ENCODE results near the gene TRAPPC14. TPM values are rescaled to one million over a fixed set of nuclear protein-coding genes. Genes with fewer than 3 reads are reported as not detected.

The TRAPPC14 gene
- total and polyA plus RNA-seq, 2 of the 13 experiments (the other 11 are each of a cell fraction or from before 2014, with no cell fraction given): 4.7 to 9.6 TPM

- no peak for ATAC-seq
- H3K36me3 ChIP-seq (replicated peaks in 1 of 2; ENCODE audit: control insufficient read depth in 1 of 2, insufficient read depth in 2 of 2, low read length in 2 of 2): no peaks in the 10 kb centered on the region
- no peaks in the 10 kb centered on the region for H4K20me1 ChIP-seq (ENCODE audit: insufficient read depth, low read length)
- no peak overlapping the region for H2AFZ ChIP-seq (ENCODE audit: low read length)
- FAIRE-seq: no peak
- BruUV-seq (replicated peaks): no TSS peak
- ChIA-PET CTCF (ENCODE audit: low intra/inter-chr PET ratio, low total read pairs) (no interaction called here), POLR2A (interaction anchor here (1.8 kb wide), 1 partner anchor 11 kb away, joined by 6 read pairs; the partner anchor contains the start of gene LAMTOR4)
- no peaks in the 10 kb centered on the region for H3K27me3 ChIP-seq (ENCODE audit: control insufficient read depth in 1 of 2, insufficient read depth in 2 of 2, low read length in 2 of 2)
- no peak overlapping the region for H3K4me2 ChIP-seq (ENCODE audit: low read depth, low read length)
- no peak for DNase-seq (ENCODE audit: low spot score)
- no peaks in the 10 kb centered on the region for H3K9me3 ChIP-seq (ENCODE audit: low read length)
- H3K9ac ChIP-seq (ENCODE audit: insufficient read depth, low read depth, low read length): no peak overlapping the region
- WGBS (ENCODE audit: low lambda C conversion rate): 57% methylated on average over 13 of the region's 13 CpGs
- in situ Hi-C loops (cut with HindIII; ENCODE audit: extremely low pct_ligation_motif_present, low pct_unique_long_range_greater_than_20kb) (no loop called here), intact Hi-C loops (cut with micrococcal nuclease; ENCODE audit: unreplicated experiment) (no loop called here)
- H3K4me3 ChIP-seq (replicated peaks in 1 of 3; ENCODE audit: insufficient read depth in 1 of 3, low read depth in 2 of 3, low read length in 3 of 3): no peak overlapping the region
- no peaks in the 10 kb centered on the region for H3K79me2 ChIP-seq (ENCODE audit: insufficient read depth, low read length)
- H3K27ac ChIP-seq (ENCODE audit: extremely low read length, insufficient read depth, low read length): no peak overlapping the region
- TF ChIP-seq HOXA5 (CRISPR knock-in tag; IDR thresholded peaks at IDR 0.05) (no peak), NAIF1 (CRISPR knock-in tag; IDR thresholded peaks at IDR 0.05; ENCODE audit: borderline replicate concordance) (no peak), NCOR1 (IDR thresholded peaks at IDR 0.05; ENCODE audit: borderline replicate concordance, low read length) (no peak), ISL2 (CRISPR knock-in tag; IDR thresholded peaks at IDR 0.05) (no peak), SIX1 (CRISPR knock-in tag; IDR thresholded peaks at IDR 0.05; ENCODE audit: borderline replicate concordance) (no peak), E2F5 (CRISPR knock-in tag; conservative IDR thresholded peaks at IDR 0.05) (no peak), MIXL1 (CRISPR knock-in tag; IDR thresholded peaks at IDR 0.05) (no peak), PHF20 (CRISPR knock-in tag; IDR thresholded peaks at IDR 0.05) (no peak), ZSCAN12 (CRISPR knock-in tag; IDR thresholded peaks at IDR 0.05) (no peak), NR2F1 (CRISPR knock-in tag; IDR thresholded peaks at IDR 0.05) (no peak), NKX3-1 (CRISPR knock-in tag; IDR thresholded peaks at IDR 0.05) (no peak), ZNF557 (CRISPR knock-in tag; IDR thresholded peaks at IDR 0.05) (no peak), MXI1 (IDR thresholded peaks at IDR 0.05; ENCODE audit: borderline replicate concordance, low read depth, low read length) (no peak), NCOA5 (CRISPR knock-in tag; IDR thresholded peaks at IDR 0.05) (no peak), POLR2G (IDR thresholded peaks at IDR 0.05; ENCODE audit: low read depth, low read length) (no peak), DMTF1 (CRISPR knock-in tag; IDR thresholded peaks at IDR 0.05) (no peak), KDM3A (CRISPR knock-in tag; IDR thresholded peaks at IDR 0.05; ENCODE audit: low read depth) (no peak), ZNF720 (CRISPR knock-in tag; IDR thresholded peaks at IDR 0.05) (no peak)
- peaks cover 13% of the 10 kb centered on the region for H3K4me1 ChIP-seq (ENCODE audit: insufficient read depth, low read length)
These were observed 20.4 kb downstream of the TRAPPC14 start for GRCh38 chr7:100137851-100138760.

Data from HepG2 (cell line).